ENCODE measurements around the gene LHPP.
A peak's percentile ranks its signal among the peaks of the same experiment; 100 is the strongest.

Gene LHPP

DNA sequence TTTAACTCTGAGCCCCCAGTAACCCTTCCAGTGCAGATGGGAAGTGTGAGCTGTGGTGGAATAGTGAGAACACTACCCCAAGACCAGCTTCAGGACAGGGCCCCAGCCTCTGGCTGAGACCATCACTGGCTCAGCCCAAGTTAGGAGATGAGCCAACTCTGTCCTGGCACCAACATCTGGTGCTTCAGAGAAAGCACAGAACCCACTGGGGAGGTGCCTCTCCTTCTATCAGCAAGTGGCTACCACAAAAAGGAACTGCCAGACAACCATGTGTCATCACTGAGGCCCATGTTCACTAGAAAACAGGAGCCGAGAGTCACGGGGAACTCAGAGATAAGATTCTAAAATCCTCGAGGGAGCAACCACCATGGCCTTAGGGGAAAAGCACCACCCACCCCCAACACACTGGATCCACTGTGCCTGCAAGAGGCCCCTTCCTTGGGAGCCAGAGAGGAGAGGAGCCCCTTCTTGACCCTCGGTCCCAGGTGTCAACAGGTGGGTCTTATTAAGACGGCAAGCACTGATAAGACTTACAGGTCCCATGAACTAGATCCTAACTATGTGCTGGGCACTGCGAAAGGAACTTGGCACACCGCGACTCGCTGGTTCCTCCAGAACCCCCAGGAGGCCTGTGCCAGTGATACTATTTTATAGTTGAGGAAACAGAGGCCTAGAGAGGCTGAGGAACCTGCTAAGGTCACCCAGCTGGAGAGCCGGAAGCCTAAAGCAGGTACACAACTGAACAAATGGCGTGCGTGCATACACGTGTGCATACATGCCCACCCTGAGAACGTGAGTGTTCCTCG lies 179.9 kb downstream of the LHPP start:
- Mint-ChIP-seq H3K4me3 (peak overlapping the region; percentile 86 to 87), H3K36me3 (ENCODE audit: insufficient read depth) (peaks cover 39% of the 10 kb centered on the region), H3K27ac (peak overlapping the region; percentile 99 to 100), H3K27me3 (no peaks in the 10 kb centered on the region), H3K4me1 (ENCODE audit: low read depth in 2 of 2) (peaks cover 74 to 78% of the 10 kb centered on the region in 2 donors), H3K9me3 (no peaks in the 10 kb centered on the region)
- DNase-seq = peak; percentile 56 to 62 (median 56)
- peak; percentile 81 for ATAC-seq (replicated peaks)

DNA sequence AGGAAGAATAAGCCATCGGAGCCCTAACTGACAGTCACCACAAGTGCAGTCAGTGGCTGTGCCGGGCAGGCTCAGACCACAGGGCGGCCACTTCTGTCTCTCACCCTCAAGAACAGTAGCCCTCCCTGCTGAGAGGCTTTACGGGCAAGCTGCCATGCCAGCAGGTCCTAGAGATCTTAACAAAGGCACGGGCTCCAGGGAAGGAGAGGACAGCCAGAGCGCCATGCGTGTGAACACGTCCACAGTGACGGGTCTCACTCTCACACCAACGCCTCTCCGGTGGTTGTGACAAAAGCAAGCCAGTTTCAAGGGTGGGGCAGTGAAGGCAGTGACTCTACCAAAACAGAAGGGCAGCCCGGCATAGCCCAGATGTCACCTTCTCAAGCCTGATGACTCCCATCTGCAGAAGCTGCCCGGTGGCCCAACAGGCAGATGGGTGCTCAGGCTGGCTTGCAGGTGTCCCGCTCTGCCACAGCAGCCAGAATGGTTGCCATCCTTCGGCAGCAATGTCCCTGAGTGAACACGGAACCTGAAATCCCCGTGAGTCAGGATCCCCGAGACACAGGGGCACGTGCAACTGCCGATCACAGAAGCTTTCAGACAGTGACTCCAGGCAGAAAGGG lies 180.6 kb downstream of the LHPP start:
- H3K36me3 Mint-ChIP-seq (ENCODE audit: insufficient read depth) = peaks cover 43% of the 10 kb centered on the region
- H3K27ac Mint-ChIP-seq = peak overlapping the region; percentile 99 to 100
- peak overlapping the region; percentile 86 to 87 for H3K4me3 Mint-ChIP-seq
- peak; percentile 12 for ATAC-seq (replicated peaks)
- no peaks in the 10 kb centered on the region for H3K27me3 Mint-ChIP-seq
- no peak for DNase-seq
- H3K9me3 Mint-ChIP-seq = no peaks in the 10 kb centered on the region
- H3K4me1 Mint-ChIP-seq (ENCODE audit: low read depth in 2 of 2) = peaks cover 72 to 78% of the 10 kb centered on the region in 2 donors

DNA sequence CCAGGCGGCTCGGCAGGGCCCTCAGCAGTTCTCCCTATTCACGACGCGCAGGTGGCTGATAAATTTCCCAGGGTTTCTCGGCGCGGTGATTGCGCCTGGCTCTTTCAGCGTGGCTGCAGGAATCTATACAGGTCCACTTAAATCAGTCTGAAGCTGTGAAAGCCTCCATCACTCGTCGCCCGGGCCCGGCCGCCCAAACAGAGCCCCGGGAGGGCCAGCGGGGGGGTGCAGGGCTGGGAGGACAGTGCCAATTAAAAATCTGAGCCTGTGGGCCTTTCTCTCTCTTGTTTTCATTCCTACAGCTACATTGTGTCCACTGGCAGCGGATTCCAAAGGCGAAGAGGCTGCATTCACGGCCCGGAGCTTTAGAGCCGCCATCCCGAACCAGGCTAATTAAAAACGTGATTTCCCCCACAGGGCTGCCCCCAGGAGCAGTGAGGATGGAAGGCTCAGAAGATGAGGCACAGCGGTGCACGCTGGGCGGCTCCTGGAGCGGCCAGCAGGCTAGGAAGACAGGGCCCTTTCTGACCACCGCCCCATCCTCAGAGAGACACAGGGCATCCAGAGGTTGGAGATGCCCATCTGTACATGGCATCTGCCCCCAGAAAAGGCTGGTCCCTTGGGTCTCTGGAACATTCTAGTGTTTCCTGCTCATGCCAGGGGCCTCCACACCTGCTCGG lies 181.8 kb downstream of the LHPP start:
- peak overlapping the region; percentile 99 to 100 for H3K27ac Mint-ChIP-seq
- H3K36me3 Mint-ChIP-seq (ENCODE audit: insufficient read depth) = peaks cover 50% of the 10 kb centered on the region
- H3K27me3 Mint-ChIP-seq = no peaks in the 10 kb centered on the region
- H3K4me1 Mint-ChIP-seq (ENCODE audit: low read depth in 2 of 2) = peaks cover 76 to 78% of the 10 kb centered on the region in 2 donors
- DNase-seq (no peak), ATAC-seq (replicated peaks) (no peak)
- peak overlapping the region; percentile 44 to 87 for H3K4me3 Mint-ChIP-seq
- H3K9me3 Mint-ChIP-seq = no peaks in the 10 kb centered on the region

DNA sequence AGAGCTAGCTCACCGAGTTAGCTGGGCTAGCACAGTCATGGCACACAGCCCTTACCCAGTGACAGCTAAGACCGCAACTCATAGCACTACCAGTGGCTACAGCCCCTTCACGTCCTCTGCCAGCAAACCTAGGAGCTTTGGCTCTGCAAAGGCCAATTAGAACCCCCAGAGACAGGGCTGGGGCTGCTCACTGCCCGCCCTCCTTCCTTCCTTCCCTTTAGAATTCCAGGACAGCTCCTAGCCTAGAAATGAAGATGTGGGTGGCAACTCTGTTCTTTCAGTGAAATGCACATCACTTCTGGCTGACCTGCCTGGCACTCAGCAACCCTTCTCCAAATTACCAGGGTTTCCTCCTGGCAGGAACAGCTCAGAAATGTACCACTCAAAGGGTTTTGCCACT lies 182.6 kb downstream of the LHPP start:
- H3K4me3 Mint-ChIP-seq = peak overlapping the region; percentile 22 to 31
- DNase-seq (no peak), ATAC-seq (replicated peaks) (no peak)
- no peaks in the 10 kb centered on the region for H3K27me3 Mint-ChIP-seq
- peaks cover 84% of the 10 kb centered on the region in 2 donors for H3K4me1 Mint-ChIP-seq (ENCODE audit: low read depth in 2 of 2)
- H3K9me3 Mint-ChIP-seq = no peaks in the 10 kb centered on the region
- H3K36me3 Mint-ChIP-seq (ENCODE audit: insufficient read depth) = peaks cover 53% of the 10 kb centered on the region
- peak overlapping the region; percentile 99 to 100 for H3K27ac Mint-ChIP-seq

DNA sequence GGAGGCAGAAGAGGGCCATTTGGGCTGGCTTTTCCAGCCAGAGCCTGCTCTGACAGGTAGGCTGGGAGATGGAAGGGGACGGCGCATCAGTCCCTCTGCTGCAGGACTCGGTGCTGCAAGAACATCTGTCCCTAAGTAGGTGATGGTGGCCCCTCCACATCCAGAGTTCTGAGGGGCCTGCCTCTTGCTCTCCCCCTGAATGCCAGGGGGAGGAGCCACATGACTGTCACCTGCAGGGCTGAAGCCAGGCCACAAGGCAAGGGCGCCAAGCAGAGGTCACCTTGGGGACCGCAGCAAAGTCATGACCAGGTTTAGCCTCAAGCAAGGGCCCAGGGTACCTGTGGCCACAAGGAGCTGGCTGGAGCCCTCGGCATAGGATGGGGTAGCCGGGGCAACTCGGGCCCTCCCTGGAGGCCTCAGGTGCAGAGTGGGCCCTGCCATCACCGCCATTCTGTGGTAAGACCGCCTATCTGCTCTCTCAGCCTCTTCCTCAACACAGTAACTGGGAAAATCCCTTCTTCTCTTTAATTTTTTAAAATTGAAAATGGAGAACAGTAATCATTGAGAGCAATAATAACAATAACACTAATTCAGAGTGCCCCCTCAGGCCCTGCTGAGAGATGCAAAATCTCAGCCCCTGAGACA lies 183.3 kb downstream of the LHPP start:
- peak overlapping the region; percentile 99 to 100 for H3K27ac Mint-ChIP-seq
- H3K4me3 Mint-ChIP-seq = peak overlapping the region; percentile 22 to 31
- H3K36me3 Mint-ChIP-seq (ENCODE audit: insufficient read depth) = peaks cover 59% of the 10 kb centered on the region
- ATAC-seq (replicated peaks) (no peak), DNase-seq (no peak)
- H3K9me3 Mint-ChIP-seq = no peaks in the 10 kb centered on the region
- no peaks in the 10 kb centered on the region for H3K27me3 Mint-ChIP-seq
- H3K4me1 Mint-ChIP-seq (ENCODE audit: low read depth in 2 of 2) = peaks cover 86 to 87% of the 10 kb centered on the region in 2 donors

DNA sequence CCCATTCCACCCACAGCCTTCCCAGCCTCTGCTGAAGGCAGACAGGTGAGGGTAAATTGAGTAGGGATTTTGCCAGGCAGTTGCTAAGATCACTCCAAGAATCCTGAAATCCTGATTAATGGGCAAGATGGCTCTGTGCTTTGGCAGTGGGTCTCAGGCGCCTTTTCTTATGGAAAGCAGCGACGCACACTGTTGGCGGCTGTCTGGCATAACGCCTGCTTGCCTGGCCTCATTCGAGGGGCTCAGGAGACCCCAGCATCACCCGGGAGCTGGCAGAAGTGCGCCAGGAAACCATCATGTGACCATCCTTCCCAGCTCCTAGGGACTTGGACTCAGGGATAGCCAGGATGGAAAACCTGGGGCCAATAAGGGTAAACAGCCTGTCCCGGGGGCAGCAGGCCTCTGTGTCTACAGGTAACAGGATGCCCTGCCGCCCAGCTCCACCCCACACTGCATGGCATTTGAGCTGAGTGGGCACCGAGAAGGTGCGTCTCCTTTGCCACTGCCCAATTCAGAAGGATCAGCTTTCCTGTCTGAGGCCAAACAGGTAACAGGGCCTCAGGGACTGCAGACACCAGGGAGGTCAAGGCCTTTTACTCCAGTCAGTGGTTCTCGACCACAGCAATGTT lies 184.0 kb downstream of the LHPP start:
- Mint-ChIP-seq H3K4me1 (ENCODE audit: low read depth in 2 of 2) (peaks cover 86 to 88% of the 10 kb centered on the region in 2 donors), H3K27ac (peak overlapping the region; percentile 99 to 100), H3K9me3 (no peaks in the 10 kb centered on the region), H3K4me3 (peak overlapping the region; percentile 22 to 85), H3K36me3 (ENCODE audit: insufficient read depth) (peaks cover 66% of the 10 kb centered on the region), H3K27me3 (no peaks in the 10 kb centered on the region)
- ATAC-seq (replicated peaks) (no peak), DNase-seq (no peak)

DNA sequence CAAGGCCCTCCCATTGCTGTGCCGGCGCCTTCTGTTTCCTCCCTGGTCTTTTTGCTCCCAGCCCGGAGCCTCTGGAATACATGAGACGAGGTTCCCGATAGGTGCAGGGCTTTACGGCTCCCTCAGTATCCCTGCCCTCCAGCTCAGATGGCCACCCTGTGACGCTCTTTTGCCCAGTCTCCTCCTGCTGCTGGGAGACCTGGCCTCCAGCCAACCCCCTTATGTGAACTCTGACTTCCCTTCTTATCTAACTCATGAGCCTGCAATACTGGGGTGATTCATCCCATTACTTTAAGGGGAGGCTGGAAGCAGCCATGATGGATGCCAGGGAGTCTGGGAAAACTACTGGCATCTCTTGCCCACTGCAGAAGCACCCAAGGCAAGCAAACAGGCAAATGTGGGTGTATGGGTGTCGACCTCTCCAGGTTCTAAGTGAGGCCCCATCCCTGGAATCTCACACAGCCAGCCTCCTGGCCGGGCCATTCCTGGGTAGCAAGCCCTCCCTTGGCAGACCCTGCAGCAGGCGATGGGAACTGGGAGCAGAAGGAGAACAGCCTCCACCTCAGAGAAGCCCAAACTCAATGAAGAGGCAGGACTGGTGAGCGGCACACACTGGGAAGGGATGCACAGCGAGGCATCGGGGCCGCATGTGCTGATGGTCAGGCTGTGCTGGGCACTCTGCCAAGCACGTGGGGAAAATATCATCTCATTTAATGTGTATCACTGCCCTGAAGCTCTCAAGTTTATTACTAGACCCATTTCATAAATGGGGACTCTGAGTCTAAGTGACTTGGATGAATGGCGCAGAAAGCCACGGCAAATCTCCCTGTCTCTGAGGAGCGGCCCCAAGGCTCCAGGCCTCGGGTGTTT lies 185.1 kb downstream of the LHPP start:
- peaks cover 86 to 87% of the 10 kb centered on the region in 2 donors for H3K4me1 Mint-ChIP-seq (ENCODE audit: low read depth in 2 of 2)
- peaks cover 66% of the 10 kb centered on the region for H3K36me3 Mint-ChIP-seq (ENCODE audit: insufficient read depth)
- H3K9me3 Mint-ChIP-seq = no peaks in the 10 kb centered on the region
- DNase-seq (no peak), ATAC-seq (replicated peaks) (no peak)
- H3K27ac Mint-ChIP-seq = peak overlapping the region; percentile 99 to 100
- H3K27me3 Mint-ChIP-seq = no peaks in the 10 kb centered on the region
- peak overlapping the region; percentile 75 to 85 for H3K4me3 Mint-ChIP-seq

DNA sequence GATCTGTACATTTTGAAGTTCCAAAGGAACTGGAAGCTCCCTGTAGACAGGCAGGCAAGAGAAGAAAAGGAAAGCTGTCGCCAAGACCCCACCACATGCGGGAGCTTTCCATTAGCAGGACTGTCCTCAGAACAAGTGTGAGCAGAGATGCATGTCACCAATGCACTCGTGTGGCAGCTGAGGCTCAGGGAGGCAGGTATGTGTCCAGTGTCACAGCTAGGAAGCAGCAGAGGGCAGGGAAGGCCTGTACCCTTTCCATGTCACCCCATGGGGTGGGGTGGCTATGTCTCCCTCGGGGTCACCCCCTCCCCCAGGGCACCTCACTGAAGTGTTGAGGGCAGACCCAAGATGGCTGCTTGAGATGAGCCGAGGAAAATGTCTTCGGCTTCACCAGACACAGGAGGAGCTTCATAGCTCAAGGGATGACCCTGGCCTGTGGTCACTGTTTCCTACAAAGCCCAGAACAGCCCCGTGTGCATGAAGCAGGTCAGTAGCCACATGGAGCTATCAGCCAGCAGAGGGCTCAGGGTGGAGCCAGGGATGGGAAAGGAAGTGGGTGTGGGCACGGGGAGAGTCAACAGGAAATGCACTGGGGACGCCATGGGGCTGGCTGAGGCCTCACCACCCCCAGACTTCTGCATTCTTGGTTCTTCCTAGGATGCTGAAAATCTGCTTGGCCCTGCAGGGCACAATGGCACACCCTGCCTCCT lies 186.0 kb downstream of the LHPP start:
- Mint-ChIP-seq H3K4me1 (ENCODE audit: low read depth in 2 of 2) (peaks cover 85 to 87% of the 10 kb centered on the region in 2 donors), H3K36me3 (ENCODE audit: insufficient read depth) (peaks cover 64% of the 10 kb centered on the region), H3K4me3 (peak overlapping the region; percentile 75 to 85), H3K27me3 (no peaks in the 10 kb centered on the region), H3K27ac (peak overlapping the region; percentile 99 to 100), H3K9me3 (no peaks in the 10 kb centered on the region)
- DNase-seq (peak; percentile 64 to 70 (median 64)), ATAC-seq (replicated peaks) (peak; percentile 47)

DNA sequence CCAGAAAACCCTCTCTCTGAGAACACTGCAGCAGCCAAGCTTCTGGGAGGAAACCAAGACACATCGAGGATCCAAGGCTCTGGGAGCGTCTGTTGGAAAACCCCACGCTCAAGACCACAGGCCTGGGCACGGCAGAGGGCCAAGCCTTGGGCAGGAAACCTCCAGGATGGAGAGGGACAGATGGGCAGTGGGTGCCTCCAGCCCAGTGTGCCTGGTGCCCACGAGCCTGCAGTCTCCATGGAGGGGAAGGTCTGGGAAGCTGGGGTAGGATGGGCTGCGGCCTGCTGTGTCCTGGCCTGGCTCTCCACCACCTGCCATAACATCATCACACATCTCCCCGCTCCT lies 186.5 kb downstream of the LHPP start:
- ATAC-seq (replicated peaks) = no peak
- no peak for DNase-seq
- peaks cover 65% of the 10 kb centered on the region for H3K36me3 Mint-ChIP-seq (ENCODE audit: insufficient read depth)
- H3K4me3 Mint-ChIP-seq = peak overlapping the region; percentile 75 to 85
- no peaks in the 10 kb centered on the region for H3K27me3 Mint-ChIP-seq
- H3K27ac Mint-ChIP-seq = peak overlapping the region; percentile 99 to 100
- H3K9me3 Mint-ChIP-seq = no peaks in the 10 kb centered on the region
- peaks cover 84 to 85% of the 10 kb centered on the region in 2 donors for H3K4me1 Mint-ChIP-seq (ENCODE audit: low read depth in 2 of 2)

DNA sequence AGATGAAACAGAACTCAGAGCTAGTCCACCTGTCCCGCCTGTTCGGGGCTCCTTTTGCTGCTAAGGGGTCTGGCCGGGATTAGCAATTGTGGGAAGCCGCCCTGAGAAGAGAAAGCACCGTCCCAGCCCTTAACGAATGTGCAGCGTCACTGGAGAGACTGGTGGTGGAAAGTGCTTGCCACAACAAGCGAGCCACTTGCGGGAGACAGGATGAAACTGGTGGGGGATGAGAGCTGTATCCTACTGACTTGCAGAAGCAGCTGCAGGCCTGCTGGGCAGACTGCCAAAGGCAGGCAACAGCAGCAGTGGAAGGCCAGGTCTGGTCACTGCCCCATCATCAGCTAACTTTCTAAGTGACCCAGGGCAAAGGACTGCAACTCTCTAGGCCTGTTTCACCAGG lies 187.1 kb downstream of the LHPP start:
- DNase-seq (peak in 2 of 3 experiments; percentile 53 to 55), ATAC-seq (replicated peaks) (peak; percentile 20)
- Mint-ChIP-seq H3K9me3 (no peaks in the 10 kb centered on the region), H3K27ac (peak overlapping the region; percentile 99 to 100), H3K36me3 (ENCODE audit: insufficient read depth) (peaks cover 63% of the 10 kb centered on the region), H3K27me3 (no peaks in the 10 kb centered on the region), H3K4me3 (peak overlapping the region; percentile 75 to 85), H3K4me1 (ENCODE audit: low read depth in 2 of 2) (peaks cover 84 to 85% of the 10 kb centered on the region in 2 donors)

DNA sequence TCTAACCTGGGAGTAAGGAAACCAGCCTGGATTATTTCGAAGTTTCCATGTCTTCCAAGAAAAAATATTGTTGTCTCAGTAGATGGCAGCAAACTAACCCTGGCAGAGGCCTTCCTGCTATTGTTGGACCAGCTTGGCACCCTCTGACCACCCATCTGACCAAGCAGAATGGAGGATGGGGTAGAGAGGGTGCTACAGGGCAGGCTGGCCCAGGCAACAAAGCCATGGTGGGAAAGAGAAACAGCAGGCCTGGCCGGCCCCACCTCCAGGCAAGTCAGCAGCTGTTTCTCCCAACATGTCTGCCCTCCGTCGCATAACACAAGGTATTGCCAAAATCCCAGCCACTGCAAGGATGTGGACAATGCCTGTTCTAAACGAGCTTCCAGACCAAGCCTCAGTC lies 187.6 kb downstream of the LHPP start:
- Mint-ChIP-seq H3K27ac (peak overlapping the region; percentile 99 to 100), H3K4me3 (peak overlapping the region; percentile 75 to 85)

DNA sequence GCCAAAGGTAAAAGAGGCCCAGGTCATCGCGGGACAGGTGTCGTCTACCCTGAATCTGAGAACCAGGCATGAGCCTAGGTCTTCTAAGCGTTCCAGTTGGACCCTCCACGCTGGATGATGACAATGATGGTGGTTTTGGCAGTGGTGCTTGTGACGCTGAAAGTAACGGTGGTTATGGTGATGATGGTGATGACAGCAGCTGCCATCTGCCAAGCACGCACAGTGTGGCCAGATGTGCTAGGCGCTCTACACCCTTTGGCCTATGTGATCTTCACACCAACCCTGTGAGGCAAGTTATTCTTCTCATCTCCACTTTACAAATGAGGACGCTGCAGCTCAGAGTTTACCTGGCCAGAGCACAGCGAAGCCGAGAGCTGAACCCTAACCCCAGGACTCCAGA lies 188.6 kb downstream of the LHPP start:
- no peaks in the 10 kb centered on the region for H3K9me3 Mint-ChIP-seq
- peak overlapping the region; percentile 75 to 85 for H3K4me3 Mint-ChIP-seq
- ATAC-seq (replicated peaks) = peak; percentile 64

More for the DNA sequence above, 187.6 kb downstream of the LHPP start:
- Mint-ChIP-seq H3K27me3 (no peaks in the 10 kb centered on the region), H3K36me3 (ENCODE audit: insufficient read depth) (peaks cover 61% of the 10 kb centered on the region), H3K9me3 (no peaks in the 10 kb centered on the region), H3K4me1 (ENCODE audit: low read depth in 2 of 2) (peaks cover 84 to 88% of the 10 kb centered on the region in 2 donors)
- no peak for DNase-seq
- ATAC-seq (replicated peaks) = no peak

More for the DNA sequence above, 188.6 kb downstream of the LHPP start:
- H3K36me3 Mint-ChIP-seq (ENCODE audit: insufficient read depth) = peaks cover 61% of the 10 kb centered on the region
- H3K27ac Mint-ChIP-seq = peak overlapping the region; percentile 99 to 100
- peak; percentile 59 to 69 (median 61) for DNase-seq
- H3K4me1 Mint-ChIP-seq (ENCODE audit: low read depth in 2 of 2) = peaks cover 81 to 92% of the 10 kb centered on the region in 2 donors
- H3K27me3 Mint-ChIP-seq = no peaks in the 10 kb centered on the region

Data from effector memory CD8-positive, alpha-beta T cell (primary cell).